Natural killer cell (primary cell): ENCODE data around the gene CHST9. TPM values are rescaled to one million over a fixed set of nuclear protein-coding genes. Genes with fewer than 3 reads are reported as not detected.

ENCODE experiments used
- ATAC-seq, 3 donors: fragments of 150-1000 bp in 2 of 3; fragments of 200-7000 bp in 1 of 3; cut with Tn5 transposase; 1 replicate in 1 of 3; 2 replicates in 2 of 3; pipeline ENCODE4 v1.10.0; 2021; ENCODE audit warnings: mild to moderate bottlenecking in 2 of 3, moderate library complexity in 2 of 3
- DNase-seq, 2 donors: peaks; one replicate each; pipeline versions ENCODE4 v3.0.0 to v3.0.0-alpha.2; 2013 to 2021; ENCODE audit warnings: mixed read lengths in 1 of 2
- H3K27ac ChIP-seq: one replicate; pipeline ENCODE4 v1.5.1; 2013; ENCODE audit warnings: mild to moderate bottlenecking, low read length
- H3K27me3 ChIP-seq: one replicate; pipeline ENCODE4 v1.6.1; 2013; ENCODE audit warnings: low read length; ENCODE audit not compliant: control insufficient read depth, insufficient read depth
- H3K36me3 ChIP-seq: one replicate; pipeline ENCODE4 v1.6.1; 2013; ENCODE audit warnings: low read length; ENCODE audit not compliant: control insufficient read depth, insufficient read depth
- H3K4me1 ChIP-seq: one replicate; pipeline ENCODE4 v1.6.1; 2013; ENCODE audit warnings: low read length; ENCODE audit not compliant: control insufficient read depth, insufficient read depth
- H3K4me3 ChIP-seq: one replicate; pipeline ENCODE4 v1.5.1; 2013; ENCODE audit warnings: low read length
- H3K9me3 ChIP-seq: one replicate; pipeline ENCODE4 v1.6.1; 2013; ENCODE audit warnings: low read length; ENCODE audit not compliant: control insufficient read depth, insufficient read depth
- H3K27ac Mint-ChIP-seq, 2 donors: one replicate each; pipeline ENCODE4 v1.8.0; 2022; ENCODE audit warnings: mild to moderate bottlenecking in 2 of 2, mixed read lengths in 2 of 2, moderate library complexity in 1 of 2
- H3K27me3 Mint-ChIP-seq, 2 donors: one replicate each; pipeline ENCODE4 v1.8.0; 2022; ENCODE audit warnings: low read depth in 2 of 2, mixed read lengths in 2 of 2
- H3K36me3 Mint-ChIP-seq: one replicate; pipeline ENCODE4 v1.8.0; 2022; ENCODE audit warnings: mixed read lengths
- H3K4me1 Mint-ChIP-seq, 2 donors: one replicate each; pipeline ENCODE4 v1.8.0; 2022; ENCODE audit warnings: mixed read lengths in 2 of 2
- H3K4me3 Mint-ChIP-seq: one replicate; pipeline ENCODE4 v1.8.0; 2022; ENCODE audit warnings: mild to moderate bottlenecking, moderate library complexity, mixed read lengths
- H3K9me3 Mint-ChIP-seq, 2 donors: one replicate each; pipeline ENCODE4 v1.8.0; 2022; ENCODE audit warnings: mixed read lengths in 2 of 2
- WGBS: methylation state at CpG from one replicate; pipeline ENCODE4 v1.1.7; 2013; ENCODE audit warnings: missing lambda C conversion rate; ENCODE audit not compliant: insufficient coverage; 5-methylcytosine and 5-hydroxymethylcytosine counted together
- intact Hi-C: fragments of 100-400 bp; cut with micrococcal nuclease; formaldehyde crosslinking; loops from one replicate; pipeline ENCODE4 v1.14.2; 2022
- total RNA-seq, 4 donors: library from RNA; stranded (reverse); fragments of 120-200 nt in 1 of 4; gene quantifications; one replicate each; pipeline versions ENCODE4 v1.2.3 to v1.2.4, GENCODE V29; 2013 to 2022
- TF ChIP-seq, protein P1 (sequence below): fragments of 200-600 bp; IDR thresholded peaks from one replicate; pipeline ENCODE4 v1.8.0; 2022; ENCODE audit warnings: antibody characterized with exemption

Gene CHST9
- total RNA-seq, 3 donors from 2014 or later (not counting 1 experiment from before 2014, with no cell fraction given) = not detected

DNA sequence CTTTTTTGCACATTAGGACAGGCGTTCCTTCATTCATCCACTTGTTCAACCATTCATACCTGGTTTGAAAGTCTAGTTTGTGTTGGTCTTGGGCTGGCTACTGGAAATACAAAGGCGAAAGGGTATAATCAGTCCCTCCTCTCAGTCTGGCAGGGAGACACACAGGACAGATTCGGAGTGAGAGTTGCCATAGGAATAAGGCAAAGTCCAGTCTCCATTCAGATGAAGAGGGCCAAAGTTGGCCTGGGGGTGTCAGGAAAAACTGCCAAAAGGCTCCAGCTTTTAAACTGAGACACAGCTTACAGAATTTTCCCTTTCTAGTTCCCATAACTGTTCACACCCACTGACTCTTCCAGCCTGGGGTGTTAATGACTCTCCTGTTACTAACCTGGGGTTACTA, 223.3 kb downstream of the CHST9 start:
- 89% methylated on average over 2 of the region's 3 CpGs for WGBS
- ATAC-seq = no peak
- no peak overlapping the region for H3K27ac ChIP-seq
- TF ChIP-seq, protein P1, sequence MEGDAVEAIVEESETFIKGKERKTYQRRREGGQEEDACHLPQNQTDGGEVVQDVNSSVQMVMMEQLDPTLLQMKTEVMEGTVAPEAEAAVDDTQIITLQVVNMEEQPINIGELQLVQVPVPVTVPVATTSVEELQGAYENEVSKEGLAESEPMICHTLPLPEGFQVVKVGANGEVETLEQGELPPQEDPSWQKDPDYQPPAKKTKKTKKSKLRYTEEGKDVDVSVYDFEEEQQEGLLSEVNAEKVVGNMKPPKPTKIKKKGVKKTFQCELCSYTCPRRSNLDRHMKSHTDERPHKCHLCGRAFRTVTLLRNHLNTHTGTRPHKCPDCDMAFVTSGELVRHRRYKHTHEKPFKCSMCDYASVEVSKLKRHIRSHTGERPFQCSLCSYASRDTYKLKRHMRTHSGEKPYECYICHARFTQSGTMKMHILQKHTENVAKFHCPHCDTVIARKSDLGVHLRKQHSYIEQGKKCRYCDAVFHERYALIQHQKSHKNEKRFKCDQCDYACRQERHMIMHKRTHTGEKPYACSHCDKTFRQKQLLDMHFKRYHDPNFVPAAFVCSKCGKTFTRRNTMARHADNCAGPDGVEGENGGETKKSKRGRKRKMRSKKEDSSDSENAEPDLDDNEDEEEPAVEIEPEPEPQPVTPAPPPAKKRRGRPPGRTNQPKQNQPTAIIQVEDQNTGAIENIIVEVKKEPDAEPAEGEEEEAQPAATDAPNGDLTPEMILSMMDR = no peak
- intact Hi-C loops = no loop called here
- no peaks in the 10 kb centered on the region for H3K27me3 Mint-ChIP-seq
- no peak overlapping the region for H3K27ac Mint-ChIP-seq
- H3K4me3 ChIP-seq = no peak overlapping the region
- H3K4me1 ChIP-seq = no peaks in the 10 kb centered on the region
- DNase-seq = no peak
- H3K9me3 ChIP-seq = no peaks in the 10 kb centered on the region
- no peaks in the 10 kb centered on the region for H3K4me1 Mint-ChIP-seq
- no peaks in the 10 kb centered on the region for H3K36me3 ChIP-seq
- no peaks in the 10 kb centered on the region for H3K27me3 ChIP-seq
- no peaks in the 10 kb centered on the region for H3K36me3 Mint-ChIP-seq
- peaks cover 5 to 8% of the 10 kb centered on the region in 2 donors for H3K9me3 Mint-ChIP-seq
- H3K4me3 Mint-ChIP-seq = no peak overlapping the region

DNA sequence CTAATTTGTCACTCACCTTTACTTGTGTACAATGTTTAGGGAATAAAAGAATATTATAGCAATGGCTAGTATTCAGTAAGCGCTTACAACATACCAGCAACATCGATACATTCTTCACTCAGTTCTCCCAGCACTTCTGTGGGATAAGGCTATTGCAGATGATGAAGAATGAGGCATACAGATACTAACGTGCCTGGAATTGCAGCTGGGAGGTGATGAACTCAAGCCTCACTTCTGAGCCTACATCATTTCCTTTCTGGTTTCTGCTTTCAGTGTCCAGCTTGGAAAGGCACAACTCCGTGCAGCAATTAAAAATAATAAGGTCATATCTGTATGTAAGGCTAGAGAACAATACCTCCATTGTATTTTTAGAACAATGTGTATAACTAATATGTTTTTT, 224.2 kb downstream of the CHST9 start:
- H3K27me3 ChIP-seq = no peaks in the 10 kb centered on the region
- no peaks in the 10 kb centered on the region for H3K4me1 Mint-ChIP-seq
- intact Hi-C loops = no loop called here
- no peak overlapping the region for H3K4me3 ChIP-seq
- DNase-seq (no peak), ATAC-seq (no peak)
- no peaks in the 10 kb centered on the region for H3K36me3 Mint-ChIP-seq
- TF ChIP-seq, protein P1 = no peak
- H3K36me3 ChIP-seq = no peaks in the 10 kb centered on the region
- H3K27me3 Mint-ChIP-seq = no peaks in the 10 kb centered on the region
- peaks cover 5 to 6% of the 10 kb centered on the region in 2 donors for H3K9me3 Mint-ChIP-seq
- no peaks in the 10 kb centered on the region for H3K9me3 ChIP-seq
- no peak overlapping the region for H3K4me3 Mint-ChIP-seq
- 8% methylated on average over 1 of the region's 4 CpGs for WGBS
- no peak overlapping the region for H3K27ac ChIP-seq
- H3K27ac Mint-ChIP-seq = no peak overlapping the region
- H3K4me1 ChIP-seq = no peaks in the 10 kb centered on the region

DNA sequence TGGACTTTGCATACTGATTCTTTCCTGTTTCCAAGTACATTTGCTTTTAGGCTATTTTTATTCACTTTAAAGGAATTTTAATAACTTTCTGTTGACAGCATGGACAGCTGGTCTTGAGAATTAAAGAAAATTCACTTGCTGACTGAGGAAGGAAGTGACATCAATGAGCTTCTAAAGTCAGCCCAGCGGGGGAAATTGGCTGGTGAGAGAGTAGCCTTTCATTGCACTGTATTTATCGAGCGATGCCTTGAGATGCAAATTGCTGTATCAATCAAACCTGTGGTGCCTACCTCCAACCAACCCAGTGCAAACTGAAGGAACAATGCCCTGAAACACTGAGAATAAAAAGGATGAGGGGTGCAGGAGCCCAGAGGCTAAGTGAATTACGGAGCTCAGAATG, 228.2 kb downstream of the CHST9 start:
- Histone ChIP-seq H3K27ac (no peak overlapping the region), H3K36me3 (no peaks in the 10 kb centered on the region), H3K4me1 (no peaks in the 10 kb centered on the region), H3K27me3 (no peaks in the 10 kb centered on the region), H3K9me3 (no peaks in the 10 kb centered on the region), H3K4me3 (no peak overlapping the region)
- intact Hi-C loops = no loop called here
- DNase-seq (no peak), ATAC-seq (no peak)
- no peaks in the 10 kb centered on the region for H3K27me3 Mint-ChIP-seq
- TF ChIP-seq, protein P1 = no peak
- H3K4me3 Mint-ChIP-seq = no peak overlapping the region
- H3K27ac Mint-ChIP-seq = no peak overlapping the region
- no peaks in the 10 kb centered on the region for H3K4me1 Mint-ChIP-seq
- 44% methylated on average over 3 of the region's 4 CpGs for WGBS
- H3K36me3 Mint-ChIP-seq = no peaks in the 10 kb centered on the region
- H3K9me3 Mint-ChIP-seq = peaks cover 10 to 11% of the 10 kb centered on the region in 2 donors

DNA sequence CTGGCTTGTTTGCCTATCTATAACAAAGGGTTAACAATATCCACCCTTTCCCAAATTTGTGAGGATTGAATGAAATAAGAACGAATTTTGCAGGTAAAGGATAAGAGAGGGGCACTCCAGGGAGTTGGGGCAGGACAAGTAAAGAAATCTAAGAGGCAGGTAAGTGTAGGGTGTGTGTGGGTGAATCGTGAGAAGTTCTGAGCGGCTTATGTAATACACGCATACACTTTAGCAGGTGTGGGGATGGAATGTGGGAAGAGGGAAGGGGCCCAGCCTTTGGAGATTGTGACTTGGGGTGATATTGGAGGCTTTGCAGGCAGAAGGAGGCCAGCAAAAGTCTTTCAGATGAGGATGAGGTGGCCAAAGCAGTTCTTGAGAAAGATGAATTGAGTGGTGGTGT, 236.4 kb downstream of the CHST9 start:
- no peaks in the 10 kb centered on the region for H3K36me3 Mint-ChIP-seq
- no peak for ATAC-seq
- 84% methylated on average over 4 of the region's 4 CpGs for WGBS
- H3K4me1 Mint-ChIP-seq = no peaks in the 10 kb centered on the region
- Histone ChIP-seq H3K27me3 (no peaks in the 10 kb centered on the region), H3K4me3 (no peak overlapping the region), H3K27ac (no peak overlapping the region), H3K36me3 (no peaks in the 10 kb centered on the region), H3K4me1 (no peaks in the 10 kb centered on the region), H3K9me3 (no peaks in the 10 kb centered on the region)
- no peak overlapping the region for H3K4me3 Mint-ChIP-seq
- H3K27me3 Mint-ChIP-seq = no peaks in the 10 kb centered on the region
- no peak for DNase-seq
- H3K9me3 Mint-ChIP-seq = peaks cover 6 to 10% of the 10 kb centered on the region in 2 donors
- intact Hi-C loops = no loop called here
- no peak overlapping the region for H3K27ac Mint-ChIP-seq
- TF ChIP-seq, protein P1 = no peak
